Cardiac septum (tissue), 1 donor: ENCODE results near the gene CPXCR1. TPM values are rescaled to one million over a fixed set of nuclear protein-coding genes. Genes with fewer than 3 reads are reported as not detected.
"Not testable (repeated sequence)": the region's sequence is repeated elsewhere in the genome, so short reads cannot be mapped to it uniquely, and the experiment has no call there.

Experiments
- DNase-seq: peaks from one replicate; pipeline ENCODE4 v3.0.0-alpha.2; 2020; ENCODE audit warnings: low spot score
- intact Hi-C: fragments of 100-400 bp; cut with DNase I; formaldehyde crosslinking; loops from one replicate; pipeline ENCODE4 v1.14.0; 2022
- long read RNA-seq: library from polyadenylated mRNA; unstranded; transcript quantifications from one replicate; pipeline ENCODE4 v2.0.0, GENCODE V29; 2021
- total RNA-seq: library from RNA; stranded (reverse); fragmentation: NEBNext Ultra II Directional; extraction: Animal tissue kit (Norgen Biotek cat#: 25700); gene quantifications from one replicate; pipeline ENCODE4 v1.2.1, GENCODE V29; 2021
- donor health status: DM: no; HTN: no; CAD: no.

The CPXCR1 gene
- total RNA-seq, result not detected
- long read RNA-seq, result 0 reads

DNA sequence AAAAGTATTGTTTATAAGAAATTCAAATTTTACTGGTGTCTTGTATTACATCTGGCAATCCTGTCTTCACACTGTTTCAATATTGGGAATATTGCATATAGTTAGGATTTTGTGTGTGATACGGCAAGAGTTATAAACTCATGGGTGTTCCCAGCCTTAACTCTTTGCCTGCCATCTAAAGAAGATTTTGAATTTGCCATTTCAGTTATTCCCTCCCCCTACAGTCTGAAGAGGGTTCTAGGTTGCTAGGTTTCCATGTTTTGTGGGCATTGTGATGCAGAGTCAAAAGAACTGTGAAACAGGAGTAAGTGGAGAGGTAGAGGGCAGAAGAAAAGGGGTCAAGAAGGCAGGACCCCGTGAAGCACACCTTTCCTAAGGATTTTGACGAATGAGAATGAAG lies at the start of gene CPXCR1:
CPXCR1 (plus strand) TSS at position 301 of the 400 bp plus-strand sequence. CDS start 6,190 bp downstream, outside the sequence.
- intact Hi-C loops, result no loop called here
- no peak for DNase-seq

DNA sequence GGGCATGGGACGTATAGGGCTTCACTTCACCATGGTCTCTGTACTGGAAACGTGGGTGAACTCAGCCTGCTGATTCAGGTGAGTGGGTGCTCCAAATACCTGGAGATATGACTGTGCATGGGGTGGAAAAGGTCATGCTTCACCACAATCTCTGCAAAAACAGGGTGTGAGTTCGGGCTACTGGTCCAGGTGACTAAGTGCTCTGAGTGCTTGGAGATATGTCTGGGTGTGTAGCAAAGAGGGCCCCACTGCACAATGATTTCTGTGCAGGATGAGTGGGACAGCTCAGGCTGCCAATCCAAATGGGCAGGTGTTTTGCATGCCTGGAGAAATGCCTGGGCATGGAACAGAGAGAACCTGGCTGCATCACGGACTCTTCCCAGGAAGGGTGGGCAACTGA lies 11.2 kb upstream of the CPXCR1 start:
- intact Hi-C loops, result no loop called here
- DNase-seq, result no peak

DNA sequence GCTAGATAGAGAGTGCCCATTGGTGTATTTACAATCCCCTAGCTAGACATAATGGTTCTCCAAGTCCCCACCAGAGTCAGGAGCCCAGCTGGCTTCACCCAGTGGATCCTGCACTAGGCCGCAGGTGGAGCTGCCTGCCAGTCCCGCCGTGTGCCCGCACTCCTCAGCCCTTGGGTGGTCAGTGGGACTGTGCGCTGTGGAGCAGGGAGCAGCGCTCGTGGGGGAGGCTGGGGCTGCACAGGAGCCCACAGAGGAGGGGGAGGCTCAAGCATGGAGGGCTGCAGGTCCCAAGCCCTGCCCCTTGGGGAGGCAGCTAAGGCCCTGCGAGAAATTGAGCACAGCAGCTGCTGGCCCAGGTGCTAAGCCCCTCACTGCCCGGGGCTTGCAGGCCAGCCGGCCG lies 810 bp upstream of the CPXCR1 start:
- DNase-seq, intact Hi-C loops: not testable (repeated sequence)

DNA sequence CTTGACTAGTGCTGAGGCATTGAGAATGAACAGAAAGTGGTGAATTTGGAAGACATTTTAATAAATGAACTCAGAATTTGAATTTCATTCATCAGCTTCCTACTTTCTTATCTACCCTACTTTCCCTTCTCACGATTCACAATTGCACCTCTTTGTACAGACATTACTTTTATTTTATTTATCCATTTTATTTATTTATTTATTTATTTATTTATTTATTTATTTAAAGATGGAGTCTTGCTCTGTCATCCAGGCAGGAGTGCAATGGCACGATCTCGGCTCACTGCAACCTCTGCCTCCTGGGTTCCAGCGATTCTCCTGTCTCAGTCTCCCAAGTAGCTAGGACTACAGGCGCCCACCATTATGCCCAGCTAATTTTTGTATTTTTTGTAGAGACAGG lies 5.3 kb downstream of the CPXCR1 start:
- DNase-seq, intact Hi-C loops: not testable (repeated sequence)

DNA sequence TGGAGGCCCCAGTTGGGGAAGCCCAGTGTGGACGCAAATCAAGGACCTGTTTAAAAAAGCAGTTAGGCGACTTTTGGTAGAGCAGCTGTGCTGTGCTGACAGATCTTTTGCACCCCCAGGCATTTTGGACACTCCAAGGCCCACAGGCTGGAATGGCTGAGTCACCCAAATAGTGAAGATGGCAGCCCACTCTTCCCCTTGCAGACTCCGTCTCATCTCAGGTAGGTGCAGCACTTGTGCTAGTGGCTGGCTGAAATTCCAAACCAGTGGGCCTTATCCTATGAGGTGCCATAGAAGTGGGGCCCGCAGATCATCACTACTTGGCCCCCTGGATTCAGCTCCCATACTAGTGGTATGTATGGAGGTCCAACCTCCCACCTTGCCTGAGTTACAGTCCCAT lies 42.8 kb downstream of the CPXCR1 start:
- DNase-seq, result no peak
- intact Hi-C loops, result no loop called here
